ENCODE data around the gene DUSP19.

DNA sequence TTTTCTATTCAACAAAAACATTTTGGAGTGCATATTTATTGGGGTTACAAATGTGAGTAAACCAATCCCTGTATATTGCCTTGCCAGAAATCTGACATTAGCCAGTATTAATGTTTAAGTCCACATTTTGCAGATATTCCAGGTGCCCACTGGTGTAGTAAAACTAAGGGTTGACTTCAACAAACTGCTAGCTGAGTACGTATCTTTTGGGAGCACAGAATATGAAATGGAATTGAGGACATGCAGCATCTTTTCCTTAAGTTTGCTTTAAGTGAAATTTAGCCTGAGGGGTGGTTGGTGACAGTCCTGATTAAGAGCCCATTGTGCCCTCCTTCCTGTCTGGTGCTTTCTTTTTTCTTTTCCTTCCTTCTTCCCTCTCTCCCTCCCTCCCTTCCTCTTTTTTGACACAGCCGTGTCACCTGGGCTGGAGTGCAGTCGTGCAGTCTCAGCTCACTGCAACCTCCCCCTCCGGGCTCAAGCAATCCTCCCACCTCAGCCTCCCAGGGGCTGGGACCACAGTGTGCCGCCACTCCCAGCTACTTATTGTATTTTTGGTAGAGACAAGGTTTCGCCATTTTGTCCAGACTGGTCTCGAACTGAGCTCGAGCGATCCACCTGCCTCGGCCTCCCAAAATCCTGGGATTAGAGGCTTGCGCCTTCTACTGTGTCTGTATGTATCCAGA is 47.3 kb downstream of the DUSP19 start:
- TF ChIP-seq POLR2A (IDR thresholded peaks at IDR 0.05) (no peak), POLR2AphosphoS5 (IDR thresholded peaks at IDR 0.05; ENCODE audit: insufficient read depth in 1 of 2, low read depth in 1 of 2) (no peak)
- TF ChIP-seq, protein P1, sequence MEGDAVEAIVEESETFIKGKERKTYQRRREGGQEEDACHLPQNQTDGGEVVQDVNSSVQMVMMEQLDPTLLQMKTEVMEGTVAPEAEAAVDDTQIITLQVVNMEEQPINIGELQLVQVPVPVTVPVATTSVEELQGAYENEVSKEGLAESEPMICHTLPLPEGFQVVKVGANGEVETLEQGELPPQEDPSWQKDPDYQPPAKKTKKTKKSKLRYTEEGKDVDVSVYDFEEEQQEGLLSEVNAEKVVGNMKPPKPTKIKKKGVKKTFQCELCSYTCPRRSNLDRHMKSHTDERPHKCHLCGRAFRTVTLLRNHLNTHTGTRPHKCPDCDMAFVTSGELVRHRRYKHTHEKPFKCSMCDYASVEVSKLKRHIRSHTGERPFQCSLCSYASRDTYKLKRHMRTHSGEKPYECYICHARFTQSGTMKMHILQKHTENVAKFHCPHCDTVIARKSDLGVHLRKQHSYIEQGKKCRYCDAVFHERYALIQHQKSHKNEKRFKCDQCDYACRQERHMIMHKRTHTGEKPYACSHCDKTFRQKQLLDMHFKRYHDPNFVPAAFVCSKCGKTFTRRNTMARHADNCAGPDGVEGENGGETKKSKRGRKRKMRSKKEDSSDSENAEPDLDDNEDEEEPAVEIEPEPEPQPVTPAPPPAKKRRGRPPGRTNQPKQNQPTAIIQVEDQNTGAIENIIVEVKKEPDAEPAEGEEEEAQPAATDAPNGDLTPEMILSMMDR (IDR thresholded peaks at IDR 0.05) = no peak
